Suppressor macrophage treated with lipopolysaccharide for 4 hours (primary cell): Measurements from ENCODE around the gene GBE1.
"Not testable (repeated sequence)": the region's sequence is repeated elsewhere in the genome, so short reads cannot be mapped to it uniquely, and the experiment has no call there.

Experiments
- DNase-seq: peaks from one replicate; pipeline ENCODE4 v3.0.0-alpha.2; 2020

GBE1 gene

GRCh38 chr3:81760924-81761903, at the start of gene GBE1:
GBE1 (minus strand) TSS chr3:81761645; CDS start chr3:81761517, 128 bp downstream.
- DNase-seq, result peak; percentile 98

DNA sequence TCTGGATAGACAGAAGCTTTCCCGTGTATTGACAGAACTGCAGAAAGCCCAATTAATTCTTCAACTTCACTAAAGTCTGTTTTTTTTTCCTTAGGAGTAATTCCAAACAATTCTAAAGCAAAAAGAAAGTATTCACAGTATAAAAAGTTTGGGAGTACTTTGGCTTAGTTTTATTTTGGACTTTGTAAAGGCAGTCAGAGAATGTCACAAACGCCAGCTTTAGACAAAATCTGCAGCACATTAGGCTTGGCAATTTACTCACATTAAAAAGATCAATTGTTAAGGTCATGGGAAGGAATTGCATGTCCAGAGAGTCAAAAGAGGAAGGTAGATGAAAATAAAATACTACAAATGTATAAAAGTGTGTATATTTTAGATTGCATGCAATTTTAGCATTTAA, 47.5 kb upstream of the GBE1 start:
- DNase-seq, result no peak

DNA sequence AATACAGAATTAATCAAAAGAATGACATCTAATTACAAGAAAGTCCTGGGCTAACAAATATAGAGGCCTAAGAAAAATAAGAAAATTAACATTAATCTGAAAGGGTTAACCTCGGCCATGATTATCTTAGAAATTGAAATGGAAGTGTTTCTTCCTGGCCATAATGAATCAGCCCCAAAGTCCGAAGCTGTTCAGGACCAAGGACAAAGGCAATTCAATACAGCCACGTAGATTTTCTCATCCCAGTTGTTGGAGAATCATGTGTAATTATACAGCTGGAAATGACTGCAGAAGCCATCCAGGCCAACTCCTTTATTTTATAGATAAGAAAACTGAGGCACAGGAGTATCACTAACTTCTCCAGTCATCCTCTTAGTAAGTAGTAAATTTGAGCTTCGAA, 38.0 kb upstream of the GBE1 start:
- DNase-seq, result no peak

- DNase-seq, result no peak
Measured at GRCh38 chr3:81793410-81793809, 32.0 kb upstream of the GBE1 start.

DNA sequence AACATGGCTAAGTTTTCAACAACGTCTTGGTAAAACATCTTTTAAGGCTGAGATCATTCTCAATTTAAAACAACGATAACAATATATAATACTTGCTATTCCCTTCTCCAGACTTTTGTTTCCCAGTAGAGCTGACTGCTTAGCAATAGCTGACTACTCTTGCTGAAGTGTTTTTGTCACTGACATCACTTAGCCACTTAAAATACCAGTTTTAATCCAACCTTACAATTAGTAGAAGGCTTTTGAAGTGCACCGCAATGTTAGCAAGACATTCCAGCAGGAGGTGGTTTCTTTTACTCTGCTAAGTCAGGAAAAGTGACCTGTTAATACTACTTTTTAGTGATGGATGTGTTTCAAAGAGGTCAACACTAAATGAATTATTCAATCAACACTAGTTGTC, 28.7 kb upstream of the GBE1 start:
- DNase-seq, result no peak

GRCh38 chr3:81789691-81790090, 28.2 kb upstream of the GBE1 start:
- DNase-seq, result peak; percentile 45

GRCh38 chr3:81788610-81789009, 27.2 kb upstream of the GBE1 start:
- no peak for DNase-seq

GRCh38 chr3:81788044-81788443, 26.6 kb upstream of the GBE1 start:
- DNase-seq, result no peak

DNA sequence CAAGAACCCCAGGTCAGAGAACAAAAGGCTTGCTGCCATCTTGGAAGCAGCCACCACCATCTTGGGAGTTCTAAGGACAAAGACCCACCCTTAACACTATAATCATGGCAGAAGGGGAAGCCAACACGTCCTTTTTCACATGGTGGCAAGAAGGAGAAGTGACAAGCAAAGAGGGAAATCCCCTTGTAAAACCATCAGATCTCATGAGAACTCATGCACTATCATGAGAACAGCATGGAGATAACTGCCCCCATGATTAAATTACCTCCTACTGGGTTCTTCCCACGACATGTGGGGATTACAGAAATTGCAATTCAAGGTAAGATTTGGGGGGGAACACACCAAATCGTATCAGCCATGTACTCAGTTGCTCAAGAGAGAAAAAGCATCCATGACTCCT, 21.1 kb upstream of the GBE1 start:
- peak; percentile 50 for DNase-seq

DNA sequence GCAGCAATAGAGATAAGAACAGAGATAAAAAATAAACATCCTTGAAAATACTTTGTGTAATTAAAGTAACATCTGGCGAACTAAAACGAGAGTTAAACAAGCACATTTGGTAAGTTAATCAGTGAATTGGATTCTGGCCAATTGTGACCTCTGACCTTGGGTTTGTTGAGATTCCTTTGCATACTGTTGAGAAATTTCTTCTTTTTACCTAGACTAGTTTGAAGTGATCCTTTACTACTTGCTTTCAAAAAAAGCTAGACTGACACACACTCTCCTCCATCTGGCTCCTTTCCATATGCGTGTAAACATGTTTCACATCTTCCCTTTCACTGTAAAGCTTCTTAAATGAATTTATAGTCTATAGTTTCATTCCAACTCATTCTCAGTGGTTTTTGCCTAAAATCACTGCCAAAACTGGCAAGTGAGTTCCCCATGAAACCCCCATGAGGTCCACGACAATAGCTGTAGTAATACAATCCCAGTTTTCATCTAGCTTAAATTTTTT, 17.3 kb upstream of the GBE1 start:
- no peak for DNase-seq

DNA sequence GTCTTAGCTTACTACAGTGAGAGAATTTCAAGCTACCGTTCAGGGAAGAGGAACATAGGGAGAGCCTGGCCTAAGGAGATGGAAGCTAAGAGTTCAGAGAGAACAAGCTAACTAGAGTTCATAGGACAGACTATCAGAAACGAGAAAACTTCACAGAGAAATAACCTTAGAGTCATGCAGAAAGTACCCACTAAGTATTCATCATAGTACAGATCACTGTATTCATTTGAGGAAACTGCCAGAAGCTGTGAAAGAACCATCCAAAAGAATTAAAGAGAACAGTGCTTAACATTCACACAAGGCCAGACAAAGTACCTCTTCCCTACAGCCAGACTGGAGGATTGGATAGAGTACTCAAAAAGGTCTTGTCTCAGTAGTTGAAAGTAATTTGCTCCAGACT, 15.2 kb upstream of the GBE1 start:
- DNase-seq, result no peak

GRCh38 chr3:81770710-81771109, 9.3 kb upstream of the GBE1 start:
- DNase-seq, result no peak

DNA sequence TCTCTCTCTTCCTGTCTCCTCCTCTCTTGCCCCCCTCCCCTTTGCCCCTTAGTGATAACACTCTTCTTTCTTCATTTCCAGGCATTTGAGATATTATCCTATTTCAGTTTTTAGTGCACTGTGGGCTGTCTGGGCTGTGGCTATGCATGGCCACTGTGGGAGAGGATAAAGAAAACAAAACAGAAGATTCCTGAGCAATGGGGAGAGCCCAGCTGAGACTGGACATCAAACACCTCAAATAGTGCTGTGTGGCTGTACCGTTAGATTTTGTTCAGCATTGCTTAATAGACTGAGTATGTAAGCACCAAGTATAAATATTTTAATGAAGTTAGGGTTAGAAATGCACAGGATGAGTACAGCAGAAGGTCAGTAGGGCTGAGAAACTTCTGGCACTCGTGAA, 7.9 kb upstream of the GBE1 start:
- DNase-seq, result no peak

- DNase-seq, result not testable (repeated sequence)
Measured at GRCh38 chr3:81767250-81767859, 5.9 kb upstream of the GBE1 start.

DNA sequence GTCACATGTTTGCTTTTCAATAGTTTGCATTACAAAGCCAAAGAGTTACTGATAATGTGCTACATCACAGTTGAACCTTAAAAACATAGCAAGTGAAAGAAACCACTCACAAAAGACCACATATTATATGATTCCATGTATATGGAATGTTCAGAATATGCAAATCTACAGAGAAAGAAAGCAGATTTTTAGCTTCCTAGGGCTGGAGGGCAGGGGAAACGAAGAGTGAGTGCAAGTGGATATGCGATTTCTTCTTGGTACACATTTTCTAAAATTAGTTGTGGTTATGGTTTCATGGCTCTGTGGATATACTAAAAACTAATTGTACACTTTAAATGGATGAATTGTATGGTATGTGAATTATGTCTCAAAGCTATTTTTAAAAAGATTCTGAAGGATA, 4.0 kb upstream of the GBE1 start:
- no peak for DNase-seq

- peak; percentile 27 for DNase-seq
Measured at GRCh38 chr3:81764665-81765064, 3.2 kb upstream of the GBE1 start.

DNA sequence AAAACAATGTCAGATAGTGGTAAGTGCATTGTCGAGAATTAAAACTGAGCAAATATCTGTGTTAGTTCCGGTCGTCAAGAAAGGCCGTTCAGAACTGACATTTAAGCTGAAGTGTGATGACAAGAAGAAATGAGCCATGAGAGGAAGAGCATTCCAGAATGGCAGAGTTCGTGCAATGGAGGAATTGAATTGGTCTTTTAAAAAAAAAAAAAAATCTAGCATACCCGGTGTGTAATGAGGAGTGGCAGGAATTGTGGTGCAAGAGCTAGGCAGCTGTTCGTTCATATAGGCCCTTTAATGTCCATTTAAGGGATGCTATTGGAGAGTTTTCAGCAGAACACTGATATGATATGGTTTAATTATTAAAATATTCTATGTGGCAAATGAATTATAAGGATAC, 2.6 kb upstream of the GBE1 start:
- no peak for DNase-seq

GRCh38 chr3:81763001-81763400, 1.6 kb upstream of the GBE1 start:
- no peak for DNase-seq

DNA sequence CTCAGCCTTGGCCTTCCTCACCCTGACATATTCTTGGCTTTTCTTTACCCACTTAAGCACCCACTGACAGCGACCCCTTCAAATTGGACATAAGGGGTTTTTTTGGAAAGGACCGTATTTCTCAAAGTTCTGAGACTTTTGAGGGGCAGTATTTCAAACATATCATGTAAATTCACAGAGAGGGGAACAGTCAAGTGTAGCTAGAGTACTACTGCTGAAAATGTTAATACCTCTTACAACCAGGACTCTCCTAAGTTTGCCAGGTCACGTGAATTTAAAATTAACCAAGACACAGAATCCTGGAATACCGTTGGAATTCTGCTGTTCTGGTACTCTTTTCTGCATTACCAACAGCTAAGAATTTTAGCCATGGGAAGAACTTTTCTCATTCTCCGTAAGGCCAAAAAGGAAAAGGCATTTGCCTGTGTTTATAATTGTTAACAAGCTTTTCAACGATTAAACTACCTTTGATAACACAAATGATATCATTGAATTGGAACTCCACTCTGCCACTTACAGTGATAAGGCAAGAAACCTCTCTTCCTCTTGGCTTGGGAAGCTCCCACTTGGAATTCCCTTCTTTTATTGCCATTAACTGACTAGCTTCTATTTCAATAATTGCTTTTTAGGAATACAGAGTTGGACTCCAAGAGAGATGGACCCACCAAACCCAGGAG, 597 bp upstream of the GBE1 start:
- no peak for DNase-seq

- no peak for DNase-seq
Measured at GRCh38 chr3:81760215-81760614, 1.2 kb downstream of the GBE1 start.

DNA sequence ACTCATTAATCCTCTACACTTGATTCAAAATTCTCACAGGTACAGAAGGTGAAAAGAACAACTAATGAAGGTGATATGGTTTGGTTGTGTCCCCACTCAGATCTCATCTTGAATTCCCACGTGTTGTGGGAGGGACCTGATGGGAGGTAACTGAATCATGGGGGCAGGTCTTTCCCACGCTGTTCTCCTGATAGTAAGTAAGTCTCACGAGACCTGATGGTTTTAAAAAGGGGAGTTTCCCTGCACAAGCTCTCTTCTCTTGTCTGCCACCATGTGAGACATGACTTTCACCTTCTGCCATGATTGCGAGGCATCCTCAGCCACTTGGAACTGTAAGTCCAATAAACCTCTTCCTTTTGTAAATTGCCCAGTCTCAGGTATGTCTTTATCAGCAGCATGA, 2.7 kb downstream of the GBE1 start:
- not testable (repeated sequence) for DNase-seq

DNA sequence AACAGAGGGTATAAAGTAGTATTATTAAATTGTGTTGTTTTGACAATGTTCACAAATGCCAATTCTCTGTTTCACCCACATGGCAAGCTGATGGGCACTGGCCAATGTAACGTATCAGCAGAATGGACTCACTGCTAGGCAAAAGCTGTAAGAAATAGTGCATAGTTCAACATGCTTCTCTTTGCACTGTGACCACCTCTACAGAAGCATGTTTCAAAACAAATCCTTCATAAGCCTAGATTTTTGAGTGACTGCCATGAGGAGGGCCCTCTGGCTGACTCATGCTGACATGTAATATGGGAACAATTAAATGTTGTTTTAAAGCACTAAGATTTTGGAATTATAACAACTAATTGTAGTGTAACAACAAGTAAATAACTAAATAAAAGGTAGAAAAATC, 3.2 kb downstream of the GBE1 start:
- no peak for DNase-seq

- peak; percentile 17 for DNase-seq
Measured at GRCh38 chr3:81753416-81754027, 7.9 kb downstream of the GBE1 start.
